Measurements from ENCODE around the gene MRPL46. TPM values are rescaled to one million over a fixed set of nuclear protein-coding genes. Genes with fewer than 3 reads are reported as not detected.
A peak's percentile ranks its signal among the peaks of the same experiment; 100 is the strongest.
"Not testable (repeated sequence)": the region's sequence is repeated elsewhere in the genome, so short reads cannot be mapped to it uniquely, and the experiment has no call there.

The MRPL46 gene
- total RNA-seq, 1 donor from 2014 or later = 17.8 TPM

GRCh38 chr15:88470625-88471372 lies 3.6 kb upstream of the MRPL46 start:
- TF ChIP-seq CTCF (IDR thresholded peaks at IDR 0.05) (peak; percentile 8), EZH2 (IDR thresholded peaks at IDR 0.05) (no peak), EZH2phosphoT487 (IDR thresholded peaks at IDR 0.05) (no peak)
- H3K9ac ChIP-seq = no peak overlapping the region

GRCh38 chr15:88469321-88469720 lies 2.1 kb upstream of the MRPL46 start:
- H3K4me1 Mint-ChIP-seq = peaks cover 16% of the 10 kb centered on the region
- no peaks in the 10 kb centered on the region for H3K27me3 ChIP-seq
- peaks cover 10% of the 10 kb centered on the region for H3K4me1 ChIP-seq
- TF ChIP-seq CTCF (IDR thresholded peaks at IDR 0.05) = no peak
- no peak for TF ChIP-seq EZH2phosphoT487 (IDR thresholded peaks at IDR 0.05)
- no peak for TF ChIP-seq EZH2 (IDR thresholded peaks at IDR 0.05)
- no peak overlapping the region for H3K4me3 ChIP-seq
- no peaks in the 10 kb centered on the region for H3K9me3 ChIP-seq (ENCODE audit: low read depth)
- no peaks in the 10 kb centered on the region for H3K9me3 Mint-ChIP-seq
- H3F3A ChIP-seq (ENCODE audit: low read depth) = no peaks in the 10 kb centered on the region
- peaks cover 3% of the 10 kb centered on the region for H4K20me1 ChIP-seq (ENCODE audit: low read depth)
- H3K27ac ChIP-seq = no peak overlapping the region
- H2AFZ ChIP-seq (replicated peaks) = no peak overlapping the region
- peaks cover 37% of the 10 kb centered on the region for H3K79me2 ChIP-seq (ENCODE audit: low read depth)
- no peak for DNase-seq (ENCODE audit: low spot score)
- no peak overlapping the region for H3K9ac ChIP-seq
- peaks cover 2% of the 10 kb centered on the region for H3K27me3 Mint-ChIP-seq (ENCODE audit: insufficient read depth, low read depth)
- H3K4me3 Mint-ChIP-seq = no peak overlapping the region
- H3K4me2 ChIP-seq = no peak overlapping the region
- no peaks in the 10 kb centered on the region for H3K36me3 ChIP-seq
- H3K36me3 Mint-ChIP-seq = peaks cover 8% of the 10 kb centered on the region
- no peak overlapping the region for H3K27ac Mint-ChIP-seq

More at GRCh38 chr15:88470625-88471372, 3.6 kb upstream of the MRPL46 start:
- no peaks in the 10 kb centered on the region for H3K27me3 ChIP-seq
- H3F3A ChIP-seq (ENCODE audit: low read depth) = no peaks in the 10 kb centered on the region
- no peak overlapping the region for H3K4me3 ChIP-seq
- H3K27ac ChIP-seq = no peak overlapping the region
- no peak overlapping the region for H2AFZ ChIP-seq (replicated peaks)
- Mint-ChIP-seq H3K4me1 (peaks cover 16% of the 10 kb centered on the region), H3K9me3 (no peaks in the 10 kb centered on the region), H3K4me3 (no peak overlapping the region), H3K36me3 (peaks cover 7% of the 10 kb centered on the region), H3K27me3 (ENCODE audit: insufficient read depth, low read depth) (no peaks in the 10 kb centered on the region), H3K27ac (no peak overlapping the region)
- H3K9me3 ChIP-seq (ENCODE audit: low read depth) = no peaks in the 10 kb centered on the region
- no peaks in the 10 kb centered on the region for H3K36me3 ChIP-seq
- peaks cover 10% of the 10 kb centered on the region for H3K4me1 ChIP-seq
- DNase-seq (ENCODE audit: low spot score) = no peak
- H4K20me1 ChIP-seq (ENCODE audit: low read depth) = peaks cover 3% of the 10 kb centered on the region
- peaks cover 30% of the 10 kb centered on the region for H3K79me2 ChIP-seq (ENCODE audit: low read depth)
- H3K4me2 ChIP-seq = no peak overlapping the region

GRCh38 chr15:88468721-88469120 lies 1.5 kb upstream of the MRPL46 start:
- not testable (repeated sequence) for H3K9me3 ChIP-seq (ENCODE audit: low read depth); H3K27ac ChIP-seq; H3K36me3 Mint-ChIP-seq; H4K20me1 ChIP-seq (ENCODE audit: low read depth); H3K27ac Mint-ChIP-seq; H3K27me3 ChIP-seq; H3K4me1 ChIP-seq; H2AFZ ChIP-seq (replicated peaks); H3F3A ChIP-seq (ENCODE audit: low read depth); H3K9ac ChIP-seq; H3K36me3 ChIP-seq; DNase-seq (ENCODE audit: low spot score); H3K27me3 Mint-ChIP-seq (ENCODE audit: insufficient read depth, low read depth); H3K9me3 Mint-ChIP-seq
- peak overlapping the region; percentile 92 for H3K4me3 Mint-ChIP-seq
- H3K4me3 ChIP-seq = peak overlapping the region; percentile 91
- peaks cover 37% of the 10 kb centered on the region for H3K79me2 ChIP-seq (ENCODE audit: low read depth)
- H3K4me1 Mint-ChIP-seq = peaks cover 16% of the 10 kb centered on the region
- peak overlapping the region; percentile 92 for H3K4me2 ChIP-seq

GRCh38 chr15:88467935-88468528 lies 844 bp upstream of the MRPL46 start:
- Mint-ChIP-seq H3K9me3 (no peaks in the 10 kb centered on the region), H3K36me3 (peaks cover 8% of the 10 kb centered on the region), H3K4me1 (peaks cover 16% of the 10 kb centered on the region), H3K27me3 (ENCODE audit: insufficient read depth, low read depth) (peaks cover 2% of the 10 kb centered on the region), H3K4me3 (peak overlapping the region; percentile 92), H3K27ac (no peak overlapping the region)
- Histone ChIP-seq H4K20me1 (ENCODE audit: low read depth) (peaks cover 3% of the 10 kb centered on the region), H3K79me2 (ENCODE audit: low read depth) (peaks cover 37% of the 10 kb centered on the region), H3K27me3 (no peaks in the 10 kb centered on the region), H3K4me1 (peaks cover 10% of the 10 kb centered on the region), H3K9me3 (ENCODE audit: low read depth) (no peaks in the 10 kb centered on the region), H3K36me3 (no peaks in the 10 kb centered on the region), H2AFZ (replicated peaks) (peak overlapping the region; percentile 85), H3F3A (ENCODE audit: low read depth) (no peaks in the 10 kb centered on the region), H3K4me3 (peak overlapping the region; percentile 91), H3K4me2 (peak overlapping the region; percentile 92), H3K27ac (no peak overlapping the region), H3K9ac (peak overlapping the region; percentile 91)
- TF ChIP-seq CTCF (IDR thresholded peaks at IDR 0.05) (peak; percentile 38), EZH2phosphoT487 (IDR thresholded peaks at IDR 0.05) (no peak), EZH2 (IDR thresholded peaks at IDR 0.05) (no peak)
- peak; percentile 20 for DNase-seq (ENCODE audit: low spot score)
